Keratinocyte (primary cell): ENCODE measurements around the gene MIB1. TPM values are rescaled to one million over a fixed set of nuclear protein-coding genes. Genes with fewer than 3 reads are reported as not detected.

ENCODE experiments used
- DNase-seq: peaks from one replicate; pipeline ENCODE4 v3.0.0-alpha.2; 2011; ENCODE audit warnings: low read depth, missing footprints, low spot score
- FAIRE-seq: peaks from 2 replicates; lab custom pipeline; 2011; peaks lifted over from hg19 to GRCh38; lab: Jason Lieb, UNC
- H2AFZ ChIP-seq: 2 replicates; pipeline ENCODE4 v1.6.0; 2012; ENCODE audit warnings: low read length, control low read depth, inconsistent platforms; ENCODE audit not compliant: control insufficient read depth
- H3K27ac ChIP-seq: 2 replicates; pipeline ENCODE4 v1.5.1; 2011; ENCODE audit warnings: low read length; ENCODE audit not compliant: control insufficient read depth, insufficient read depth
- H3K27me3 ChIP-seq: 3 replicates; pipeline ENCODE4 v1.6.0; 2011; ENCODE audit warnings: low read length; ENCODE audit not compliant: control insufficient read depth, insufficient read depth; ENCODE audit errors: extremely low read depth
- H3K36me3 ChIP-seq, 2 experiments: 2 replicates in 1 of 2; 3 replicates in 1 of 2; pipeline ENCODE4 v1.5.1; 2011; ENCODE audit warnings: low read length in 2 of 2, mild to moderate bottlenecking in 1 of 2; ENCODE audit not compliant: control insufficient read depth in 2 of 2, insufficient read depth in 2 of 2; ENCODE audit errors: extremely low read depth in 1 of 2
- H3K4me1 ChIP-seq: 3 replicates; pipeline ENCODE4 v1.5.1; 2011; ENCODE audit warnings: low read length; ENCODE audit not compliant: control insufficient read depth, insufficient read depth; ENCODE audit errors: extremely low read depth
- H3K4me2 ChIP-seq: 3 replicates; pipeline ENCODE4 v1.6.0; 2011; ENCODE audit warnings: low read depth, low read length; ENCODE audit not compliant: control insufficient read depth, insufficient read depth; ENCODE audit errors: extremely low read depth
- H3K4me3 ChIP-seq, 3 experiments: fragments of 200-600 bp in 1 of 3; sonication (generic) in 1 of 3; 2 replicates in 2 of 3; 3 replicates in 1 of 3; pipeline ENCODE4 v1.5.1; 2011 to 2016; ENCODE audit warnings: low read length in 3 of 3, mild to moderate bottlenecking in 3 of 3, control low read depth in 2 of 3, inconsistent platforms in 1 of 3, low read depth in 1 of 3, mixed read lengths in 1 of 3, mixed run types in 1 of 3, moderate library complexity in 1 of 3; ENCODE audit not compliant: control insufficient read depth in 2 of 3, insufficient read depth in 2 of 3; ENCODE audit errors: extremely low read depth in 1 of 3
- H3K79me2 ChIP-seq: 2 replicates; pipeline ENCODE4 v1.6.0; 2012; ENCODE audit warnings: low read length; ENCODE audit not compliant: control insufficient read depth, insufficient read depth
- H3K9ac ChIP-seq: 3 replicates; pipeline ENCODE4 v1.6.0; 2011; ENCODE audit warnings: low read length; ENCODE audit not compliant: control insufficient read depth, insufficient read depth; ENCODE audit errors: extremely low read depth
- H3K9me1 ChIP-seq: 3 replicates; pipeline ENCODE4 v1.6.0; 2011; ENCODE audit warnings: low read length; ENCODE audit not compliant: control insufficient read depth, insufficient read depth; ENCODE audit errors: extremely low read depth
- H3K9me3 ChIP-seq: 2 replicates; pipeline ENCODE4 v1.5.1; 2012; ENCODE audit warnings: low read depth, low read length; ENCODE audit not compliant: control insufficient read depth
- H4K20me1 ChIP-seq: 3 replicates; pipeline ENCODE4 v1.6.0; 2011; ENCODE audit warnings: low read length; ENCODE audit not compliant: control insufficient read depth, insufficient read depth; ENCODE audit errors: extremely low read depth
- EZH2 ChIP-seq: IDR thresholded peaks from one replicate; pipeline ENCODE4 v1.6.1; 2012; ENCODE audit warnings: inconsistent platforms, mild to moderate bottlenecking, low read length, moderate library complexity
- dilution Hi-C: fragments of 300-500 bp; cut with MboI; formaldehyde crosslinking; loops from one replicate; pipeline ENCODE4 v1.7.0; 2020; ENCODE audit warnings: low sequenced_read_pairs; ENCODE audit not compliant: extremely low pct_ligation_motif_present
- polyA plus RNA-seq, 5 experiments: library from polyadenylated mRNA; depleted of rRNA in 3 of 5; stranded (reverse) in 3 of 5; stranded (forward) in 1 of 5; unstranded in 1 of 5; fragments of >200 nt; gene quantifications; 1 replicate in 1 of 5; 2 replicates in 3 of 5; 3 replicates in 1 of 5; pipeline versions ENCODE4 v1.2.1 to v1.2.3, GENCODE V29; 2011 to 2012; ENCODE audit warnings: missing spikeins in 2 of 5, low read depth in 1 of 5, low replicate concordance in 1 of 5
- TF ChIP-seq, protein P1 (sequence below), 3 experiments: IDR thresholded peaks in 1 of 3; conservative IDR thresholded peaks in 1 of 3; optimal IDR thresholded peaks in 1 of 3; 2 replicates in 2 of 3; 3 replicates in 1 of 3; pipeline versions ENCODE3 to v1.5.1; 2011; ENCODE audit warnings: low read length in 3 of 3, mild to moderate bottlenecking in 3 of 3, moderate library complexity in 2 of 3, control low read depth in 1 of 3, inconsistent platforms in 1 of 3; ENCODE audit not compliant: insufficient read depth in 2 of 3; ENCODE audit errors: extremely low read depth in 1 of 3

Gene MIB1
- polyA plus RNA-seq, 1 donor (not counting 4 experiments of a cell fraction or from before 2014, with no cell fraction given) = 24.8 TPM

- Histone ChIP-seq H3K27ac (no peak overlapping the region), H3K9me3 (no peaks in the 10 kb centered on the region), H3K4me2 (no peak overlapping the region), H3K4me1 (no peaks in the 10 kb centered on the region), H3K9ac (no peak overlapping the region), H3K27me3 (peaks cover 6% of the 10 kb centered on the region), H4K20me1 (no peaks in the 10 kb centered on the region), H3K36me3 (no peaks in the 10 kb centered on the region), H2AFZ (no peak overlapping the region), H3K4me3 (no peak overlapping the region), H3K9me1 (no peaks in the 10 kb centered on the region), H3K79me2 (no peaks in the 10 kb centered on the region)
- DNase-seq (no peak), FAIRE-seq (no peak)
- TF ChIP-seq, protein P1, sequence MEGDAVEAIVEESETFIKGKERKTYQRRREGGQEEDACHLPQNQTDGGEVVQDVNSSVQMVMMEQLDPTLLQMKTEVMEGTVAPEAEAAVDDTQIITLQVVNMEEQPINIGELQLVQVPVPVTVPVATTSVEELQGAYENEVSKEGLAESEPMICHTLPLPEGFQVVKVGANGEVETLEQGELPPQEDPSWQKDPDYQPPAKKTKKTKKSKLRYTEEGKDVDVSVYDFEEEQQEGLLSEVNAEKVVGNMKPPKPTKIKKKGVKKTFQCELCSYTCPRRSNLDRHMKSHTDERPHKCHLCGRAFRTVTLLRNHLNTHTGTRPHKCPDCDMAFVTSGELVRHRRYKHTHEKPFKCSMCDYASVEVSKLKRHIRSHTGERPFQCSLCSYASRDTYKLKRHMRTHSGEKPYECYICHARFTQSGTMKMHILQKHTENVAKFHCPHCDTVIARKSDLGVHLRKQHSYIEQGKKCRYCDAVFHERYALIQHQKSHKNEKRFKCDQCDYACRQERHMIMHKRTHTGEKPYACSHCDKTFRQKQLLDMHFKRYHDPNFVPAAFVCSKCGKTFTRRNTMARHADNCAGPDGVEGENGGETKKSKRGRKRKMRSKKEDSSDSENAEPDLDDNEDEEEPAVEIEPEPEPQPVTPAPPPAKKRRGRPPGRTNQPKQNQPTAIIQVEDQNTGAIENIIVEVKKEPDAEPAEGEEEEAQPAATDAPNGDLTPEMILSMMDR (optimal IDR thresholded peaks at IDR 0.05 in 1 of 3, IDR thresholded peaks at IDR 0.05 in 1 of 3, conservative IDR thresholded peaks at IDR 0.05 in 1 of 3; ENCODE audit: extremely low read depth in 1 of 3, insufficient read depth in 2 of 3, low read length in 3 of 3) = no peak
- no peak for TF ChIP-seq EZH2
- dilution Hi-C loops = no loop called here
Measured at GRCh38 chr18:21901423-21901945, 160.9 kb downstream of the MIB1 start.

DNA sequence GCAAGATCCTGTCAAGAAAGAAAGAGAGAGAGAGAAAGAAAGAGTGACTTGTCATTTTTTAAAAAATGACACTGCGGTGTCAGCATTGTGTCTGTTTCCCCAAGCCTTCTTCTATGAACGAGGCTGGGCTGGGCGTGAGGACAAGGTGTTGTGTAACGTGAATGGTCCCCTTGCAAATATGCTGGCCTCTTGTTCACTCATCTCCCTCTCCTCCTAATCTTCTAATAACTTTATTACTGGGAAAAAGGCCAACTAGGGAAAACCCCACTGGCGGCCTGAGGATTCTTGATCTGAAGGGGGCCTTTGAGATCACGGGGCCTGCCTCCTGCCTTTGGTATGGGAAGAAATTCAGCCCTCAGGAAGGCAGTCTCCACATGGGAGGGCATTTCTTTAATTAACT lies 163.1 kb downstream of the MIB1 start:
- Histone ChIP-seq H4K20me1 (no peaks in the 10 kb centered on the region), H3K27me3 (peaks cover 8% of the 10 kb centered on the region), H3K9me3 (no peaks in the 10 kb centered on the region), H3K9me1 (no peaks in the 10 kb centered on the region), H3K4me2 (no peak overlapping the region), H3K4me1 (no peaks in the 10 kb centered on the region), H3K4me3 (no peak overlapping the region), H3K27ac (no peak overlapping the region), H3K9ac (no peak overlapping the region), H2AFZ (no peak overlapping the region), H3K79me2 (no peaks in the 10 kb centered on the region), H3K36me3 (no peaks in the 10 kb centered on the region)
- DNase-seq (no peak), FAIRE-seq (no peak)
- dilution Hi-C loops = no loop called here
- TF ChIP-seq, protein P1 (optimal IDR thresholded peaks at IDR 0.05 in 1 of 3, IDR thresholded peaks at IDR 0.05 in 1 of 3, conservative IDR thresholded peaks at IDR 0.05 in 1 of 3; ENCODE audit: extremely low read depth in 1 of 3, insufficient read depth in 2 of 3, low read length in 3 of 3) = no peak
- no peak for TF ChIP-seq EZH2
